HepG2 (cell line): ENCODE results near the gene APOC4. TPM values are rescaled to one million over a fixed set of nuclear protein-coding genes. Genes with fewer than 3 reads are reported as not detected.
A peak's percentile ranks its signal among the peaks of the same experiment; 100 is the strongest.

Source experiments
- AGO2 ChIP-seq: fragments of 200-400 bp; formaldehyde crosslinking; optimal IDR thresholded peaks from 2 replicates; pipeline ENCODE3; 2017; ENCODE audit warnings: mild to moderate bottlenecking, low read depth, low read length, moderate library complexity
- ATF1 ChIP-seq: IDR thresholded peaks from 2 replicates; pipeline ENCODE4 v1.6.1; 2016; ENCODE audit warnings: mild to moderate bottlenecking, control low read depth
- ATM ChIP-seq: fragments of 450-650 bp; IDR thresholded peaks from 2 replicates; pipeline ENCODE4 v1.7.1; 2017; ENCODE audit warnings: mild to moderate bottlenecking, borderline replicate concordance
- CBX2 ChIP-seq, 2 experiments: fragments of 200-600 bp in 1 of 2; sonication (generic); formaldehyde crosslinking in 1 of 2; IDR thresholded peaks; 2 replicates each; pipeline versions ENCODE4 v1.7.0 to v1.8.1; 2018 to 2022; ENCODE audit warnings: low read depth in 2 of 2, low read length in 1 of 2, mild to moderate bottlenecking in 1 of 2, missing genetic modification reagents in 1 of 2
- FOXK2 ChIP-seq: fragments of 450-650 bp; IDR thresholded peaks from 2 replicates; pipeline ENCODE4 v1.6.1; 2016
- HDAC2 ChIP-seq: sonication (generic); formaldehyde crosslinking; IDR thresholded peaks from 2 replicates; pipeline ENCODE4 v1.4.0; 2020; ENCODE audit warnings: missing genetic modification reagents
- KAT7 ChIP-seq: IDR thresholded peaks from 2 replicates; pipeline ENCODE4 v1.6.1; 2018; ENCODE audit warnings: borderline replicate concordance, missing compliant biosample characterization
- REPIN1 ChIP-seq: sonication (generic); formaldehyde crosslinking; IDR thresholded peaks from 2 replicates; pipeline ENCODE4 v1.8.0; 2022; ENCODE audit warnings: missing genetic modification reagents, low read depth, mild to moderate bottlenecking, borderline replicate concordance
- SATB2 ChIP-seq: sonication (generic); formaldehyde crosslinking; IDR thresholded peaks from 2 replicates; pipeline ENCODE4 v1.5.0; 2020; ENCODE audit warnings: missing genetic modification reagents
- SIX4 ChIP-seq: sonication (generic); formaldehyde crosslinking; IDR thresholded peaks from 2 replicates; pipeline ENCODE4 v1.4.0; 2020; ENCODE audit warnings: missing genetic modification reagents
- SPEN ChIP-seq: sonication (generic); formaldehyde crosslinking; IDR thresholded peaks from 2 replicates; pipeline ENCODE4 v1.5.1; 2020; ENCODE audit warnings: low read depth, mild to moderate bottlenecking, missing genetic modification reagents
- TBL1XR1 ChIP-seq: fragments of 150-350 bp; IDR thresholded peaks from 2 replicates; pipeline ENCODE4 v1.6.1; 2014; ENCODE audit warnings: borderline replicate concordance, low read length; ENCODE audit not compliant: partially characterized antibody
- ZBTB3 ChIP-seq: sonication (generic); formaldehyde crosslinking; IDR thresholded peaks from 2 replicates; pipeline ENCODE4 v1.4.0; 2020; ENCODE audit warnings: low read depth, mild to moderate bottlenecking, moderate library complexity, missing genetic modification reagents, borderline replicate concordance
- ZC3H4 ChIP-seq: sonication (generic); formaldehyde crosslinking; IDR thresholded peaks from 2 replicates; pipeline ENCODE4 v1.4.0; 2020; ENCODE audit warnings: missing genetic modification reagents, borderline replicate concordance
- ZFYVE20 ChIP-seq: sonication (generic); formaldehyde crosslinking; IDR thresholded peaks from 2 replicates; pipeline ENCODE4 v1.8.0; 2023; ENCODE audit warnings: low read depth, mild to moderate bottlenecking, moderate library complexity, missing genetic modification reagents, borderline replicate concordance
- ZNF768 ChIP-seq: sonication (generic); formaldehyde crosslinking; IDR thresholded peaks from 2 replicates; pipeline ENCODE4 v1.4.0; 2020; ENCODE audit warnings: missing genetic modification reagents
- ZNF775 ChIP-seq: sonication (generic); formaldehyde crosslinking; IDR thresholded peaks from 2 replicates; pipeline ENCODE4 v1.4.0; 2020; ENCODE audit warnings: missing genetic modification reagents, mild to moderate bottlenecking, moderate library complexity, borderline replicate concordance
- polyA plus RNA-seq, 8 experiments: library from polyadenylated mRNA; depleted of rRNA in 3 of 8; stranded (reverse) in 7 of 8; unstranded in 1 of 8; fragments of >200 nt; fragmentation: Illumina TruSeq in 4 of 8; extraction: Trizol in 4 of 8; gene quantifications; 2 replicates each; pipeline versions ENCODE4 v1.2.1 to v1.2.3, GENCODE V29; 2011 to 2016; ENCODE audit warnings: low read depth in 4 of 8, missing spikeins in 1 of 8, mixed read lengths in 1 of 8; ENCODE audit not compliant: insufficient read depth in 1 of 8
- total RNA-seq, 5 experiments: library from RNA; depleted of rRNA; stranded (reverse); fragments of >200 nt; fragmentation: Illumina TruSeq; extraction: Trizol; gene quantifications; 2 replicates each; pipeline ENCODE4 v1.2.3, GENCODE V29; 2016; ENCODE audit warnings: low read depth in 1 of 5
- TF ChIP-seq, protein P1 (sequence below): sonication (generic); formaldehyde crosslinking; IDR thresholded peaks from 2 replicates; pipeline ENCODE4 v1.9.0; 2021; ENCODE audit warnings: missing genetic modification reagents, borderline replicate concordance
- TF ChIP-seq, protein P2 (sequence below): sonication (generic); formaldehyde crosslinking; IDR thresholded peaks from 2 replicates; pipeline ENCODE4 v1.5.1; 2020; ENCODE audit warnings: missing genetic modification reagents, mild to moderate bottlenecking, borderline replicate concordance
- TF ChIP-seq, protein P3 (sequence below): sonication (generic); formaldehyde crosslinking; IDR thresholded peaks from 2 replicates; pipeline ENCODE4 v1.5.1; 2020; ENCODE audit warnings: missing genetic modification reagents, mild to moderate bottlenecking, borderline replicate concordance
- TF ChIP-seq, protein P4 (sequence below): IDR thresholded peaks from 2 replicates; pipeline ENCODE4 v1.6.1; 2016; ENCODE audit warnings: low read depth
- TF ChIP-seq, protein P5 (sequence below): sonication (generic); formaldehyde crosslinking; IDR thresholded peaks from 2 replicates; pipeline ENCODE4 v1.4.0; 2020; ENCODE audit warnings: missing genetic modification reagents

The APOC4 gene
- total and polyA plus RNA-seq, 2 of the 13 experiments (the other 11 are each of a cell fraction or from before 2014, with no cell fraction given): 0.46 TPM; not detected in 1

DNA sequence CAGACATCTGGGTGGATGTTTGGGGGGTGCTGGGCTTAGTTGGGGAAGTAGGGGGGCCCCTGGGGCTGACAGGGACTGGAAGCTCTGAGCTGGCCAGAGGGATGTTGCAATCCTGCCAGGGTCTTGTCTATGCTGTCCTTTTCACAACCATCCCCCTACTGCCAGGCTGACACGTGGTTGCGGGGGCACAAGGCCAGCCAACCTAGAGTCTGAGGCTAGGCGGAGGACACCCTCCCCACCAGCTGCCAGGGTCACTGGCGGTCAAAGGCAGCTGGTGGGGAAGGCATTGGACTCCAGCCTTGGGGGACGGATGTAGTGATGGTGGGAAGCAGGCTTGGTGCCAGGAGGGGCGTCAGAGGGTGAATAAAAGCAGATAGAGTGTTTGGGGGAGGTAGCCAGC is 29.2 kb upstream of the APOC4 start (continued):
- TF ChIP-seq, protein P1, sequence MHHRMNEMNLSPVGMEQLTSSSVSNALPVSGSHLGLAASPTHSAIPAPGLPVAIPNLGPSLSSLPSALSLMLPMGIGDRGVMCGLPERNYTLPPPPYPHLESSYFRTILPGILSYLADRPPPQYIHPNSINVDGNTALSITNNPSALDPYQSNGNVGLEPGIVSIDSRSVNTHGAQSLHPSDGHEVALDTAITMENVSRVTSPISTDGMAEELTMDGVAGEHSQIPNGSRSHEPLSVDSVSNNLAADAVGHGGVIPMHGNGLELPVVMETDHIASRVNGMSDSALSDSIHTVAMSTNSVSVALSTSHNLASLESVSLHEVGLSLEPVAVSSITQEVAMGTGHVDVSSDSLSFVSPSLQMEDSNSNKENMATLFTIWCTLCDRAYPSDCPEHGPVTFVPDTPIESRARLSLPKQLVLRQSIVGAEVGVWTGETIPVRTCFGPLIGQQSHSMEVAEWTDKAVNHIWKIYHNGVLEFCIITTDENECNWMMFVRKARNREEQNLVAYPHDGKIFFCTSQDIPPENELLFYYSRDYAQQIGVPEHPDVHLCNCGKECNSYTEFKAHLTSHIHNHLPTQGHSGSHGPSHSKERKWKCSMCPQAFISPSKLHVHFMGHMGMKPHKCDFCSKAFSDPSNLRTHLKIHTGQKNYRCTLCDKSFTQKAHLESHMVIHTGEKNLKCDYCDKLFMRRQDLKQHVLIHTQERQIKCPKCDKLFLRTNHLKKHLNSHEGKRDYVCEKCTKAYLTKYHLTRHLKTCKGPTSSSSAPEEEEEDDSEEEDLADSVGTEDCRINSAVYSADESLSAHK (CRISPR knock-in tag): no peak
- TF ChIP-seq ATF1: no peak
- TF ChIP-seq HDAC2 (CRISPR knock-in tag): peak; percentile 79
- TF ChIP-seq, protein P2, sequence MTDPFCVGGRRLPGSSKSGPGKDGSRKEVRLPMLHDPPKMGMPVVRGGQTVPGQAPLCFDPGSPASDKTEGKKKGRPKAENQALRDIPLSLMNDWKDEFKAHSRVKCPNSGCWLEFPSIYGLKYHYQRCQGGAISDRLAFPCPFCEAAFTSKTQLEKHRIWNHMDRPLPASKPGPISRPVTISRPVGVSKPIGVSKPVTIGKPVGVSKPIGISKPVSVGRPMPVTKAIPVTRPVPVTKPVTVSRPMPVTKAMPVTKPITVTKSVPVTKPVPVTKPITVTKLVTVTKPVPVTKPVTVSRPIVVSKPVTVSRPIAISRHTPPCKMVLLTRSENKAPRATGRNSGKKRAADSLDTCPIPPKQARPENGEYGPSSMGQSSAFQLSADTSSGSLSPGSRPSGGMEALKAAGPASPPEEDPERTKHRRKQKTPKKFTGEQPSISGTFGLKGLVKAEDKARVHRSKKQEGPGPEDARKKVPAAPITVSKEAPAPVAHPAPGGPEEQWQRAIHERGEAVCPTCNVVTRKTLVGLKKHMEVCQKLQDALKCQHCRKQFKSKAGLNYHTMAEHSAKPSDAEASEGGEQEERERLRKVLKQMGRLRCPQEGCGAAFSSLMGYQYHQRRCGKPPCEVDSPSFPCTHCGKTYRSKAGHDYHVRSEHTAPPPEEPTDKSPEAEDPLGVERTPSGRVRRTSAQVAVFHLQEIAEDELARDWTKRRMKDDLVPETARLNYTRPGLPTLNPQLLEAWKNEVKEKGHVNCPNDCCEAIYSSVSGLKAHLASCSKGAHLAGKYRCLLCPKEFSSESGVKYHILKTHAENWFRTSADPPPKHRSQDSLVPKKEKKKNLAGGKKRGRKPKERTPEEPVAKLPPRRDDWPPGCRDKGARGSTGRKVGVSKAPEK (CRISPR knock-in tag): no peak
- TF ChIP-seq TBL1XR1: peak; percentile 86
- TF ChIP-seq ZNF775 (CRISPR knock-in tag): no peak
- TF ChIP-seq, protein P3, sequence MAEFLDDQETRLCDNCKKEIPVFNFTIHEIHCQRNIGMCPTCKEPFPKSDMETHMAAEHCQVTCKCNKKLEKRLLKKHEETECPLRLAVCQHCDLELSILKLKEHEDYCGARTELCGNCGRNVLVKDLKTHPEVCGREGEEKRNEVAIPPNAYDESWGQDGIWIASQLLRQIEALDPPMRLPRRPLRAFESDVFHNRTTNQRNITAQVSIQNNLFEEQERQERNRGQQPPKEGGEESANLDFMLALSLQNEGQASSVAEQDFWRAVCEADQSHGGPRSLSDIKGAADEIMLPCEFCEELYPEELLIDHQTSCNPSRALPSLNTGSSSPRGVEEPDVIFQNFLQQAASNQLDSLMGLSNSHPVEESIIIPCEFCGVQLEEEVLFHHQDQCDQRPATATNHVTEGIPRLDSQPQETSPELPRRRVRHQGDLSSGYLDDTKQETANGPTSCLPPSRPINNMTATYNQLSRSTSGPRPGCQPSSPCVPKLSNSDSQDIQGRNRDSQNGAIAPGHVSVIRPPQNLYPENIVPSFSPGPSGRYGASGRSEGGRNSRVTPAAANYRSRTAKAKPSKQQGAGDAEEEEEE (CRISPR knock-in tag): no peak; the same call in 1 of the 2 replicates
- TF ChIP-seq ZC3H4: no peak
- TF ChIP-seq ATM: no peak
- TF ChIP-seq, protein P4, sequence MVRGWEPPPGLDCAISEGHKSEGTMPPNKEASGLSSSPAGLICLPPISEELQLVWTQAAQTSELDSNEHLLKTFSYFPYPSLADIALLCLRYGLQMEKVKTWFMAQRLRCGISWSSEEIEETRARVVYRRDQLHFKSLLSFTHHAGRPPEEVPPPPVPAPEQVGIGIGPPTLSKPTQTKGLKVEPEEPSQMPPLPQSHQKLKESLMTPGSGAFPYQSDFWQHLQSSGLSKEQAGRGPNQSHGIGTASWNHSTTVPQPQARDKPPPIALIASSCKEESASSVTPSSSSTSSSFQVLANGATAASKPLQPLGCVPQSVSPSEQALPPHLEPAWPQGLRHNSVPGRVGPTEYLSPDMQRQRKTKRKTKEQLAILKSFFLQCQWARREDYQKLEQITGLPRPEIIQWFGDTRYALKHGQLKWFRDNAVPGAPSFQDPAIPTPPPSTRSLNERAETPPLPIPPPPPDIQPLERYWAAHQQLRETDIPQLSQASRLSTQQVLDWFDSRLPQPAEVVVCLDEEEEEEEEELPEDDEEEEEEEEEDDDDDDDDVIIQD (CRISPR knock-in tag): 0 out of 2 replicates have a peak, but pooled peaks have one; percentile 26
- no peak for TF ChIP-seq AGO2
- no peak; the same call in 1 of the 2 replicates for TF ChIP-seq SPEN (CRISPR knock-in tag)
- TF ChIP-seq SIX4 (CRISPR knock-in tag): no peak
- no peak for TF ChIP-seq CBX2 (IDR thresholded peaks at IDR 0.05; ENCODE audit: low read depth, low read length)
- no peak for TF ChIP-seq CBX2 (CRISPR knock-in tag; IDR thresholded peaks at IDR 0.05; ENCODE audit: low read depth)
- TF ChIP-seq ZBTB3 (CRISPR knock-in tag): no peak
- TF ChIP-seq ZFYVE20 (CRISPR knock-in tag): no peak
- 0 out of 2 replicates have a peak, but pooled peaks have one; percentile 13 for TF ChIP-seq FOXK2
- no peak for TF ChIP-seq ZNF768 (CRISPR knock-in tag)
- TF ChIP-seq KAT7 (CRISPR knock-in tag): peak; percentile 43; the same call in 1 of the 2 replicates
- TF ChIP-seq, protein P5, sequence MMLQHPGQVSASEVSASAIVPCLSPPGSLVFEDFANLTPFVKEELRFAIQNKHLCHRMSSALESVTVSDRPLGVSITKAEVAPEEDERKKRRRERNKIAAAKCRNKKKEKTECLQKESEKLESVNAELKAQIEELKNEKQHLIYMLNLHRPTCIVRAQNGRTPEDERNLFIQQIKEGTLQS: no peak
- TF ChIP-seq SATB2: no peak
- TF ChIP-seq REPIN1 (CRISPR knock-in tag): peak; percentile 55; the same call in 1 of the 2 replicates
